ENCODE measurements around the gene USP6.
"Not testable (repeated sequence)": the region's sequence is repeated elsewhere in the genome, so short reads cannot be mapped to it uniquely, and the experiment has no call there.

Gene USP6

GRCh38 chr17:5128905-5129535, 13.2 kb downstream of the USP6 start:
- peaks cover 2% of the 10 kb centered on the region for H3K4me1 Mint-ChIP-seq (ENCODE audit: low read depth)
- H3K9me3 Mint-ChIP-seq (ENCODE audit: low read depth) = no peaks in the 10 kb centered on the region
- peaks cover 8% of the 10 kb centered on the region for H3K27me3 Mint-ChIP-seq
- no peak overlapping the region for H3K27ac Mint-ChIP-seq
- H3K36me3 Mint-ChIP-seq = no peaks in the 10 kb centered on the region
- no peak overlapping the region for H3K4me3 Mint-ChIP-seq

GRCh38 chr17:5129770-5130169, 13.9 kb downstream of the USP6 start:
- not testable (repeated sequence) for H3K4me1 Mint-ChIP-seq (ENCODE audit: low read depth); H3K27me3 Mint-ChIP-seq; H3K9me3 Mint-ChIP-seq (ENCODE audit: low read depth); H3K4me3 Mint-ChIP-seq; H3K27ac Mint-ChIP-seq; H3K36me3 Mint-ChIP-seq

- H3K36me3 Mint-ChIP-seq, H3K27me3 Mint-ChIP-seq: not testable (repeated sequence)
Observed at GRCh38 chr17:5130261-5130660, 14.4 kb downstream of the USP6 start.

GRCh38 chr17:5130687-5131086, 14.9 kb downstream of the USP6 start:
- H3K36me3 Mint-ChIP-seq; H3K9me3 Mint-ChIP-seq (ENCODE audit: low read depth); H3K4me1 Mint-ChIP-seq (ENCODE audit: low read depth); H3K4me3 Mint-ChIP-seq; H3K27ac Mint-ChIP-seq; H3K27me3 Mint-ChIP-seq: not testable (repeated sequence)

More at GRCh38 chr17:5130261-5130660, 14.4 kb downstream of the USP6 start:
- H3K27ac Mint-ChIP-seq; H3K4me1 Mint-ChIP-seq (ENCODE audit: low read depth); H3K9me3 Mint-ChIP-seq (ENCODE audit: low read depth); H3K4me3 Mint-ChIP-seq: not testable (repeated sequence)

- Mint-ChIP-seq H3K4me1 (ENCODE audit: low read depth) (no peaks in the 10 kb centered on the region), H3K27me3 (peaks cover 4% of the 10 kb centered on the region), H3K36me3 (no peaks in the 10 kb centered on the region), H3K4me3 (no peak overlapping the region), H3K27ac (no peak overlapping the region), H3K9me3 (ENCODE audit: low read depth) (no peaks in the 10 kb centered on the region)
Observed at GRCh38 chr17:5131146-5131715, 15.4 kb downstream of the USP6 start.

GRCh38 chr17:5131799-5132502, 16.1 kb downstream of the USP6 start:
- H3K4me3 Mint-ChIP-seq; H3K27me3 Mint-ChIP-seq; H3K9me3 Mint-ChIP-seq (ENCODE audit: low read depth); H3K4me1 Mint-ChIP-seq (ENCODE audit: low read depth); H3K27ac Mint-ChIP-seq; H3K36me3 Mint-ChIP-seq: not testable (repeated sequence)

- not testable (repeated sequence) for H3K27ac Mint-ChIP-seq; H3K9me3 Mint-ChIP-seq (ENCODE audit: low read depth); H3K36me3 Mint-ChIP-seq; H3K4me1 Mint-ChIP-seq (ENCODE audit: low read depth); H3K27me3 Mint-ChIP-seq; H3K4me3 Mint-ChIP-seq
Observed at GRCh38 chr17:5132503-5133225, 16.8 kb downstream of the USP6 start.

- Mint-ChIP-seq H3K4me1 (ENCODE audit: low read depth) (no peaks in the 10 kb centered on the region), H3K36me3 (no peaks in the 10 kb centered on the region), H3K4me3 (no peak overlapping the region), H3K27me3 (no peaks in the 10 kb centered on the region), H3K27ac (no peak overlapping the region), H3K9me3 (ENCODE audit: low read depth) (no peaks in the 10 kb centered on the region)
Observed at GRCh38 chr17:5133311-5133710, 17.5 kb downstream of the USP6 start.

- not testable (repeated sequence) for H3K36me3 Mint-ChIP-seq; H3K27me3 Mint-ChIP-seq; H3K27ac Mint-ChIP-seq; H3K4me3 Mint-ChIP-seq; H3K9me3 Mint-ChIP-seq (ENCODE audit: low read depth); H3K4me1 Mint-ChIP-seq (ENCODE audit: low read depth)
Observed at GRCh38 chr17:5133961-5134360, 18.1 kb downstream of the USP6 start.

- H3K9me3 Mint-ChIP-seq (ENCODE audit: low read depth); H3K27me3 Mint-ChIP-seq; H3K4me3 Mint-ChIP-seq; H3K27ac Mint-ChIP-seq; H3K4me1 Mint-ChIP-seq (ENCODE audit: low read depth); H3K36me3 Mint-ChIP-seq: not testable (repeated sequence)
Observed at GRCh38 chr17:5134571-5134970, 18.7 kb downstream of the USP6 start.

- not testable (repeated sequence) for H3K36me3 Mint-ChIP-seq; H3K27me3 Mint-ChIP-seq; H3K4me1 Mint-ChIP-seq (ENCODE audit: low read depth); H3K4me3 Mint-ChIP-seq; H3K27ac Mint-ChIP-seq; H3K9me3 Mint-ChIP-seq (ENCODE audit: low read depth)
Observed at GRCh38 chr17:5135131-5135712, 19.4 kb downstream of the USP6 start.

GRCh38 chr17:5135726-5136579, 20.1 kb downstream of the USP6 start:
- Mint-ChIP-seq H3K4me1 (ENCODE audit: low read depth) (no peaks in the 10 kb centered on the region), H3K27me3 (no peaks in the 10 kb centered on the region), H3K36me3 (no peaks in the 10 kb centered on the region), H3K27ac (no peak overlapping the region), H3K4me3 (no peak overlapping the region), H3K9me3 (ENCODE audit: low read depth) (no peaks in the 10 kb centered on the region)

- H3K4me1 Mint-ChIP-seq (ENCODE audit: low read depth); H3K9me3 Mint-ChIP-seq (ENCODE audit: low read depth); H3K27me3 Mint-ChIP-seq; H3K27ac Mint-ChIP-seq; H3K4me3 Mint-ChIP-seq; H3K36me3 Mint-ChIP-seq: not testable (repeated sequence)
Observed at GRCh38 chr17:5136580-5137412, 21.0 kb downstream of the USP6 start.
